Activated CD4-positive, CD25-positive, alpha-beta regulatory T cell treated with anti-CD3 and anti-CD28 coated beads, Interleukin-2, amount 50 U/mL, for 72 hours (primary cell): ENCODE results near the gene TTLL11.

Experiments used
- DNase-seq: peaks from one replicate; pipeline ENCODE4 v3.0.0; 2021

TTLL11 gene

DNA sequence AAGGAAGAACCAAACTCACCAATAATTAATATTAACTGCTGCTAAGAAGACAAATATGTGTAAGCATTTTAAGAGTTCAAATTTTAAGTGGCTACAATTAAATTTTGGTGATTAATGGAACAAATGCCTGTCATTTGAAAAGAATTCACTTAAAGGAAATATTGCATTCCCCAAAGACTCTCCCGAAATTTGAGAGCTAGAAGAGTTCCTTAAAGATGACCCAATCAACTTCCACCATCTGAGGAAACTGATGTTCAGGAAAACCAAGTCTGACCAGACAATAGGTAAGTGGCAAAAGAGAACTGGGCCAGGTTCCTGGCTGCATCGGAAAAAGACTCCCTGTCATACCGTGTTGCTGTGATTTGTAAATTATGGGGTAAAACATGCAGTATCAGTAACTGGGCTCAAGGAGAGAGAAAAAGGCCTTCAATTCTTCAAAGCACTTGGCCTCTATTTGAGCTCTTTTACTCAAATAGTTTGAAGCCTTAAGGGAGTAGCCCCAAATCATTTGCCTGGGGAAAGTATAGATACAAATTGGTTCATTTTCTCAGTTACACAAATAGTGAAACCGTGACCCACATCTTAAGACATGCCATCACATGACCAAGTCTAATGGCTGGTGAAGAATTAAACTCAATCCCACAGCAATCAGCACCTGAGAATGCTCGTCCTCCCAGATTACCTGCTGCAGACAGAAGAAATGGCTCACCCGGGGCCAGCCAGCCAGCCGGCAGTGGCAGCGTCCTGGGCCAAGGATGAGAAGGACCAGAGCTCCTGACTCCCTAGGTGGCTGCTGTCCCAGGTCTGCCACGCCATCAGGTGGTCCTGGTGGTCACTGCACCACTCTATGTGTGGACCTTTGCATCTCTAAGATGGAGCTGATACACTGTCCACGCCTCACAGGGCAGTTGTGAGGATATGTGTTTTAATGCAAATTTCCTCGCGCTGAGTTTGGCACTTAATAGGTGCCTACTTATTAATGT is 162.9 kb downstream of the TTLL11 start:
- DNase-seq, result no peak

DNA sequence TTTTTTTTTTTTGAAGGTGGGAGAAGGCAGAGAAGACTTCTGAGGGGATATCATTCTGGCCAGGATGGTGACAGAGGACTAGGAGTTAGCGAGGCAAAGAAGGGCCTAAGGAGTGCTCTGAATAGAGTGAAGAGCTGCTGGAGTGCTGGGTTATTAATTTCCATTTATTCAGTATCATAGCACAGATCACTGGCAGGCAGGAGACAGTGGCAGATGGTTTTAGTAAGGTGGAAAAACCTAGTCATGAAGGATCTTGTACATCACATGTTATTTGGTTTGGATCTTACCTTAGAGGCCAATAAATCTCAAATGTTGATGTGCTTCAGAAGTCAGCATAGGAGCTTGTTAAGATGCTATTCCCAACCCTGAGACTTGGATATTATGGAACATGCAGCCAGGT is 165.5 kb downstream of the TTLL11 start:
- DNase-seq, result no peak

DNA sequence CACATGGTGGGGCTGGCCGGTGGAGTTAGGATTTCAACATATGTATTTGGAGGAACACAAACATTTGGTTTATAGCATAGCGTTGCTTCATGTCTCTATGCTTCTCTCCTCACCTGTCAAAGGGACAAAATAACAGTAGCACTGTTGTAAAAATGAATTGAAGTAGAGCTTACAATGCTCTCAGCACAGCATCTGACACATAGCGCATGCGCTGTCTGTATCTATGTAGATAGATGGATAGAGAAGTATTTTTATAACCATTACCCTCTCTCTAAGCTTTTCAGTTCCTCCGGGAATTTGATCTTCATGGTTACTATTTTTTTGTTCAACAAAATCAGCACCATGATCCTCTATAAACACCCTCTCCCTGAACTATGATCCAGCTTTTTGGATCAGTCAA is 166.0 kb downstream of the TTLL11 start:
- no peak for DNase-seq

DNA sequence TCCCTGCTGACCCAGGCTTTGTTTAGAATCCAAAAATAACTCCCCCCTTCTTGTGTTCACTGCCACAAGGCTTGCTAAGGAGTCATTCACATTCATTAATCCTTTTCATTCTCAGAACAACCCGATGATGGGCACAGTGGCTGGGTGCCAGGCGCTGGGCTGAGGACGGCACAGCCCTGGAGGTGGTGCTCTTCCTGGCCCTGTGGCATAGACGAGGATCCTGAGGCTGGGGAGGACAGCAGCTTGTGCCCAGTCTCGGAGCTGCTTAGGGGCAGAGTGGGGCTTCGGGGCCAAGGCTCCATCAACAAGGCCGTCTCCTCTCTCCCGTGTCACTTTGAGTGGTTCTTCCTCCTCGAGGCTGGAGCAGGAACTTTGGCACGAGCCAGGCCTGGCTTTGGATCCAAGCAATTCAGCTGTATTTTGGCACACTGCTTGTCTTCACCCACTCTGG is 166.7 kb downstream of the TTLL11 start:
- no peak for DNase-seq

DNA sequence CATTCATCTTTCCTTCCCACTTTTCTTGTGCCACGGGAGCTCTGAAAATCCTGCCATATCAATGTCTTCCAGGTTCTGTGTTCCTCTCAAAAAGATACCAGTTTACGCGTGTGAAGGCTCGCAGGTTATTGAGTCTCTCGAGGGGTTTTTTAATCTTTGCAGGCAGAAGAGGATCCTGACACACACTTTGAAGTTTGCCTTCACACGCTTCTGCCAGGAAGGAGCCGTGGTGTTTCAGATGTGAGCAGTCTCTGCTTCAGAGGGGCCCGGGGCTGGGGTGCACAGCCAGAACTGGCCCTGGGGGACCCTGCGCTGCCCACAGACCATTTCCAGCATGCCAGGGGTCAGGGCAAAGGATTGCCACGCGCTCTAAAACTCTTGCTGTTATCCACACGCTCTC is 167.2 kb downstream of the TTLL11 start:
- DNase-seq, result no peak

DNA sequence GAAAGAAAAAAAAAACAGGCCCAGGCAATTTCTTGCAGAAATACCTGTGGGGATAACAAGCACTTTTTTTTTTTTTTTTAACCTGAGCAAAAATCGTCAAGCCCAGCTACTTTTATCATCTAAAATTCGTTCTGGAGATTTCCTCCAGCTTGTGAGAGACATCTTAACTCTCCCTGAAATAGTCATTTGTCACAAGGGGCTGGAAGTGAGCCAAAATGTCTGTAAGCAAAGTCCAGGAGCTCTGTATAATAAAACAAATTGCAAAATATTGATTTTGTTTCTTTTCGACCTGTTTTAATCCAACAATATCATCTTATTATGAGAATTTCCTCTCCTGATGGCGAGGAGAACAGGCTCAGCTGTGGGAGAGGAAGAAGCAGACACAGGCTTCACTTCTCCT is 168.4 kb downstream of the TTLL11 start:
- DNase-seq, result no peak

DNA sequence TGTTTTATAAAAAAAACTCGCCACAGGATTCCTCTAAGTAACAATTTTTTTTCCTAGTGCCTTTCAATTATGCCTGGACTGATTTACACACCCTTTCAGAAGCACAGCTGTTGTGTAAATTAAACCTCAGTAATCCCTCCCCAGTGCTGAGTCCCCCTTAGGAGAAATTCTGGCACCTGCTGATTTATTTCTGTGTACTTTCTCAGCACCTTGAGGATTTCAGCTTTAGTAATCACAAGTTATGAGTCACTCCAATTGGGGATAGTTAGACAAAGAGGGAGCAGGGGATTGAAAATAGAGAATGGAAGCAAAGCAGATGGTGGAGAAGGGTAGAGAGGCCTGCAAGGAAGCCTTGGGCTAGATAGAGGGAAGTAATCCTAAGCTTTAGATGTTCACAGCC is 171.7 kb downstream of the TTLL11 start:
- DNase-seq, result no peak

DNA sequence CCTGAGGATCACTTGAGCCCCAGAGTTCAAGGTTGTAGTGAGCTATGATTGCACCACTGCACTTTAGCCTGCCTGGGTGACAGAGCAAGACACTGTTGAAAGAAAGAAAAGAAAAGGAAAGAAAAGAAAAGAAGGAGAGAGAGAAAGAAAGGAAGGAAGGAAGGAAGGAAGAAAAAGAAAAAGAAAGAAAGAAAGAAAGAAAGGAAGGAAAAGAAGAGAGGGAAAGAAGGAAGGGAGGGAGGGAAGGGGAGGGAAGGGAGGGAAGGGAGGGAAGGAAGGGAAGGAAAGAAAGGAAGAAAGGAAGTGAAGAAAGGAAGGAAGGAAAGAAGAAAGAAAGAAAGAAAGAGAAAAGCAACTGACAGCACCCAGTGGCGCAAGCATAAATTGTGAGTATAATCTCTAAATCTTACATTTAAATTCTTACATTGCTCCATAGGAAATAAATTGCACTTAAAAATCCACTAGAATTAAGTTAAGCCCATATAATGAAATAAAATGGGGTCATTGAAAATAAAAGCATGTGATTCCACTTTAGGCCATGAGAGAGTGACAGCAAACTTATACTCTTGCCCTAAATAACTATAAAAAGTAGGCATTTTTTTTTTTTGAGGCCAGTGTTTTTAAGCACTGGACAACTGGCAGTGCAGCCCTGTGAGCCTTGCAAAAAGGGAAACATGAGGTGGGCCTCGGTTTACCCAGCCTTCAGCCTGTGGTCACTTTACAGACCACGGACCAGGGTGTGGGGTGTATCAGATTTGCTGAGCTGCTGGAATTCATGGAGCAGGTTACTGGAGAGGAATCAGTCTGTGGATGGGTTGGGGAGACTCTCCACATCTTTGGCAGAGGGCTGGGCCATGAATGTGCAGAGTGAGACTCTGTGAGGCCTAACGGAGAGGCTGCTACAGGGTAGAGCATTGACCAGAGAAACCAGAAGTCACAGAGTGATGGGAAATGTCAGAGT is 175.5 kb downstream of the TTLL11 start:
- no peak for DNase-seq

DNA sequence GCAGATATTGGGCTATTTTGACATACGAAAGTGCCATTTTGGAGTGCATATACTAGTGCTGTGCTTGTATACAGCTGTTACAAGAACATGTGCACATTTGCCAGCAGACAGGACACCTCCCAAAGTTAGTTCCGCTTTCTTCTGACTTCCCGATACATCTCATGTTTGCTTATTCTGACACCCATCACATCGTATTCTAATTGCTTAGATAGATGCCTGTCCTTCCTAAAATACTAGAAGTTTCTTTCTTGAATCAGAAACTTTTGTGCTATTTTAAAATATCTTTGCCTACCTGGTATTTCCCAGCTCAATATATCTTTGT is 177.8 kb downstream of the TTLL11 start:
- no peak for DNase-seq

DNA sequence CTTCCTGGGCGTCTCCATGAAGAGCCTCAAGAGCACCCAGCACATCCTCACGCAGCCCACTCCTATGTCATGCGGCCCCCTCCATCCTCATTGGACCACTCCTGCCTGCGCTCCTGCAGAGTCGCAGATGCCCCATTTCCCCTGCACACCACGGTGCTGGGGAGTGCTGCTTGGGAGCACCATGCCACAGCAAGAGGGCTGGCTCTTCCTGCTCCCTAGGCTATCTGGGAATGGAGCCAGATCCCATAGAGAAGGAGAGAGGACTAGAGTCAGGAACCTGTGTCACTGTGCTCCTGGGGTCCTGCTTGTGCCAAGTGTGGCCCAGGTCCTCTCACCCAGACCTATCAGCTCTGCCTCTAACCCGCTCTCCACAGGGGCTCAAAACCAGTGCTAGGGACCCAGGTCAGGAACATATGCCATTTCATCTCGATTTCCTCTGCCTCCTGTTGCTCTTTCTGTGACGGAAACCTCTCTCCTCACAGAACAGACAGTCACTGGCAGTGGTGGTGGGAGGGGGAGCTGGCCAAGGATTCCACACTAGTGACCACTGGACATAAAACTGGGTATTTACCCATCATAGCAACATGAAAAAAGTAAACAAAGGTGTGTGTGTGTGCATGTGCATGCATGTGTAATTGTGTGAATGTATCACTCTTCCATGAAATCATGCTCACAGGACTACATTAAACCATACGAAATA is 178.4 kb downstream of the TTLL11 start:
- DNase-seq, result no peak

DNA sequence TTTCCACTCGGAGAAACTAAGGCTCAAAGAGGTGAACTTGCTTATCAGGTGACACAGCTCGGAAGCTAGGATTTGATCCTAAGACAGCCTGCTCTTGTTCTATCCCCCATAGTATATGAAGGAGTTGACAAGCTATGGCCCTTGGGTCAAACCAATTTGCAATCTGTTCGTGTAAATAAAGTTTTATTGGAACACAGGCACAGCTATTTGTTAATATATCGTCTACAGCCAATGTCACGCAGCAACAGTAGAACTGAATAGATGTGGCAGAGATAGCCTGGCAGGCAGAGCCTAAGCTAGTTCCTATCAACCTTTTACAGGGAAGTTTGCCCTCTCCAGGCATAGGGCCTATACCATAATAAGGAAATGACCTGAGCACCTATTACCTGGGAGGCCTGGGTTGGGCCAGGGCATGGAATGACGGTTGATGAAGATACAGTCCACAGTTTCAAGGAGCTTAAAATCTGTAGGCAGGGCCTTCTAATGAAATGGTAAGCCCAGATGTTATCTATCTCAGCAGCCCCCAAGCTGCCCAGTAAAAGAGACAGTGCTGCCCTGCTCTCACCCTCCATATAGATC is 179.0 kb downstream of the TTLL11 start:
- no peak for DNase-seq

DNA sequence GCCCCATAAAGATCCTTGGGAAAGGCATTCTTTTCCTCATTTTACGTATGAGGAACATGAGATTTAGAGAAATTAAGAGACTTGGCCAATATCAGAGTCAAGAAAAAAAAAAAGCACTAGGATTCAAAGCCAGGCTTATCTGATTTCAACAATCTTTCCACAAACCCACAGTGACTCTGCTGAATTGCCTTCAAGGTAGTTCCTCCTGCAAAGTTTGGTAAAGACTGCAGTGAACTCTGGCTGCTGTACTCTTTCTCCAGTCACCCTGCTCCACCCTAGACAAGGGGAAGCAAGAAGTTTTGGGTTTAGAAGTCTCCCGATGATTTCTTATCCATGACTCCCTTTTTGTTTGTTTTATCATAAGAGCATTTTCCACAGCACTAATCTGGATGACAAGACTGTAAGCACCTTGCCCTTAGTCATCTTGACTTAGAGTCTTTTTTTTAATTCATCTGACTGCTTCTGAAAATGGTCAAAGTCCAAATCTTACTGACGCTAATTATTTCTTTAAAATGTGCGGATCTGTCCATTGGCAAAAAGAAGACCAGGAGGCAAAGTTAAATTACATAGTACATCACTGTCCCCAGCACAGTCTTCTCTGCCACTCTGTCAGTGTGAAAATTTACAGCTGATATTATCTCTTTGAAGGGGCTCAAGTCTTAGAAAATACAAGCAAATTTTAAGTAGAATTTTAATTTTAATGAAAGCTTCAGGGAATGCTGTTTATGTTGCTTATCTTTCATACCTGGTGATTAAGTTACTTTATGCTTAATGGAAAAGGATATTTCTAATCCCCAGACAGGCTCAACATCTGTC is 180.1 kb downstream of the TTLL11 start:
- no peak for DNase-seq

DNA sequence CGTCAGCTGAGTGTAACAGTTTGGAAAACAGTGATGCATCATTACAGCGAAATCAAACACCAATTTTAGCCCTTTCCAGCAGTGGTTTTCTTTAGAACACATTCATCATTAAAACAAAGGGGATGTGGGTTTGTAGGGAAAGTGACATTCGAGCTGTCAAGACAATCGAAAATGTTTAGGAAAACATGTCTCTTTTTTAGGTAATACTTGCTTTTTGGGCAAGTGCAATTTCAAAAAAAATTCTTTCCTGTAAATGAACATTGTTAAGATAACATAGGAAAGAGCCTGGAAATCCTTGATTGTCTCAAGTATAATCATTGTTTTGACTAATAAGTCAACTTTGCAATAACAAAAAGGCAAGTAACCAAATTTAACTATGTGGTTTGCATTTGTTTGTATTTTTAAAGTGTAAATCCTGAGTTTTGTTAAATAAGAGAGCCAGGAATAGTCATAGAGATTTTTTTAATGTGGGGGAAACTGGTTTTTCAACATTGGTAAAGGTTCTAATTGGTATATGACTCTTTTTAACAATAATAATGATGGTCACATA is 182.5 kb downstream of the TTLL11 start:
- no peak for DNase-seq

DNA sequence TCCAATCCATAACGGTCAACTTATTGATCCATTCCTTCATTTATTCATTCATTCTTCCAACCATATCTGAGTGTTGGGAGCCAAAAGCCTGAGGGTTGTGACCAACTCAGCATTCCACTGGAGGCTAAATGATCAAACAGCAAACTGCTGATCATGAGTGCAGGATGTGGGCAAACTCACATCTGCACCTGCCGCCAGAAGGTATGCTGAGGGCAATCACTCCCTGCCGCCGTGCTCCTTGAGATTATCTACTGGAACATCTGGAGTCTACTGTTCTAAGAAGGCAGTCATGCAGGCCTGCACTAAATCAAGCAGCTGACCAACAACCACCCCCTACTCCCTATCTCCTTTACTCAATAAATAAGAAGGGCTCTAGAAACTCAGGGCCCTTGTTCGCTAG is 184.0 kb downstream of the TTLL11 start:
- DNase-seq, result no peak

DNA sequence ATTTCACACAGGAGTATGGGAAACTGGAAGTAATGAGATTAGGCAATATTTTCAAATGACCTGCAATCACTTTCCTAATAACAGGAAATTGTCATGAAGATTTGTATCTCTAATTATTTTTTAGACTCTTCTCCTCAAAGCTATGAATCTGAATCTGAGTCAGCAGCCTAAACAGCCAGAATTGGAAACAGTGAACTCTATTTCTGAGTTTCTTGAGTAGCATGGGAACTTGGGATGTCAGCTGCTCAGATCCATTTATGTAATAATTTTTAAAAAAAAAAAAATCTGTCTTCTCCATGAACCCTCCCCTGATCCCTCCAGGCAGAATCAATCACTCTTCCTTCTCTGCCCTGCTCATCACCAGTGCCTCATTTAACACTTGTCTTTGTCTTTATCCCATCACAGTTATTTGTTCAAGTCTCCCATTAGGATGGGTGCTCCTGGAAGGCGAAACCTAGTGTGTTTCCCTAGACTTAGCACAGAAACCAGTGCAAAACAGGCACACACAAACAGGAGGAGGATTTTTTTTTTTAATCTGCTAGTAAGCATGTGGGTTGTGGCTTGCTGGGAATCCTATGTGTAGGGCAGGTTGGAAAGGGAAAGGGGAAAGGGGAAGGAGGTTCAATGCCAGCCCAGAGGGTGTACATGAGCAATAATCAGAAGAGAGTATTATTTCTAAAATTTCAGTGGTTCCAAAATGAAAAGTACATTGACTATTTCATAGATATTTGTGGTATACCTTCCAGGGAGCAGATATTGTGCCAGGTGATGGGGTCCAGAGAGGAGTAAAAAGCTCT is 186.8 kb downstream of the TTLL11 start:
- no peak for DNase-seq

DNA sequence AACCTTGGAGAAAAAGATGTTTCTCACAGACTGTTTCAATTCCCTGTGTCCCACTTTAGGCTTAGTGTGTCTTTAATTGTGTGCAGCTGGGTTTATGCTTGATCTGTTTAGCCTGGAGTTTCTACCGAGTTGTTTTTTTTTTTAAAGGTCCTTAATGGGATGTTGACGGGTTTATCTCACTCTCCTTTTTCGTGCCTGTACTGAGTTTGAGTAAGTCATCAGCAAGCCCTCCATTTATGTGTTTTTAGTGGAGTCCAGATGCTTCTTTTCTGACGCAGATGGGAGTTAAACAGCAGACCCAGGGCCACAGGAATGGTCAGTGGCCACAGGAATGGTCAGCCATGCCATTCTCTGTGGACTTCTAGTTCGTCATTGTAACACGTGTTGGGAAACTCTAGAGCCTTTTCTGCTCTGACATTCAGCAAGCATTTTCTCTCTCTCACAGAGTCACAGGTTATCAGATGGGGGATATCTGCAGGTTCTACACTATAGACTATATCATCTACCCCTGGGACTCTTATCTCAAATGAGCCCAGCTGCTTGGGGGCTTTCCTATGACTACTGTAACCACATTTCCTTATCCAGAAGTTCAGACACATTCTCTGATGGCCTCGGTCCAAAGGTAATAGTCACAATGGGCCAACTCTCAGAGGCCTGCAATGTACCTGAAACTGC is 190.5 kb downstream of the TTLL11 start:
- no peak for DNase-seq

DNA sequence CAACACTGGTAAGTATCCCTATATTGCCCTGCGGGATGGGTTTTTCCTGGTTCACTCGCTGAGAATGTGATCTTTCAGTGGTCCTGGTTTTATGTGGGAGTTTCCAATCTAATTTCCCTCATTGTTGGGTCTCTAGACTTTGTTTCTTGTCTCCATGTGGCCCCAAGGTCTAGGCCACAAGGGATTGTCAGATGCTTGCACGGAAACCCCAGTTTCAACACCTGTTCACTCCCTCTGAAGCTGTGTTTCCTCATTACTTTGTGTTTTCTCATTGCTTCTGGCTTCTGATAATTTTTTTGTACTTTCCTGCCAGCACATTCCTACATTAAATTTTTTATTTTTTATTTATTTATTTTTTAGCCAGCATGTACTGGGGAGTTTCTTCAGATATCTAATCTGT is 191.5 kb downstream of the TTLL11 start:
- no peak for DNase-seq

DNA sequence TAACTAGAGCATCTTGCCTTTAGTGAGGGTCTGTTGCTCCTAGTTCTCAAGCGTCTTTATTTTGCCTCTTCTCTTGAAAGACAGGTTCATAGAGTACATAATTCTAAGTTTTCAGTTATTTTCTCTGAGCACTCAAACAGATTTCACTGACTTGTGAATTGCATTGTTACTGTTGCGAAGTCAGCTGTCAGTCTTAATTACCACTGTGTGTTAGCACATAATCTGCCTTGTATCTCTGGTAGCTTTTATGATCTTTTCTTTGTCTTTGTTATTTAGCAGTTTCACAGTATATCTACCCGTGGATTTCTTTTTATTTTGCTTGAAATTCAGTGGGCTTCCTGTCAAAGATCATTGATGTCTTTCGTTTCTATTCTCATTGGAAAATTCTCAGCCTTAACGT is 192.9 kb downstream of the TTLL11 start:
- DNase-seq, result no peak

DNA sequence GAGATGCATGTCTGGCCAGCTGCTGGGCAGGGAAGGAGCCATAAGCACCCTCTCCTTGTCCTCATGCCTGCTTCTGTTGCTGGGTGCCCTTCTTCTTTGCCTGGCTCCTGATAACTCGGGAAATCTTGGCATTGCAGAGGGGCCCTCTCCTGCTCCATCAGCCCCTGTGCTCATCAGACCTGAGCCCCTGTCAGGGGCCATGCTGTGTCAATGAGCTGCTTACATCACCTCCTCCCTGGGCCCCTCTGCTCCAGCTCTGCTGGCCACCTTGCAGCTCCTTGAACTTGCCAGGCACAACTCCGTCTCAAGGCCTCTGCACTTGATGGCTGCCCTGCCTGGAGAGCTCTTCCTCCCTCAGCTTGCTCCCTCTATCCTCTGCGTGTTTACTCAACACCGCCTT is 194.3 kb downstream of the TTLL11 start:
- DNase-seq, result no peak

DNA sequence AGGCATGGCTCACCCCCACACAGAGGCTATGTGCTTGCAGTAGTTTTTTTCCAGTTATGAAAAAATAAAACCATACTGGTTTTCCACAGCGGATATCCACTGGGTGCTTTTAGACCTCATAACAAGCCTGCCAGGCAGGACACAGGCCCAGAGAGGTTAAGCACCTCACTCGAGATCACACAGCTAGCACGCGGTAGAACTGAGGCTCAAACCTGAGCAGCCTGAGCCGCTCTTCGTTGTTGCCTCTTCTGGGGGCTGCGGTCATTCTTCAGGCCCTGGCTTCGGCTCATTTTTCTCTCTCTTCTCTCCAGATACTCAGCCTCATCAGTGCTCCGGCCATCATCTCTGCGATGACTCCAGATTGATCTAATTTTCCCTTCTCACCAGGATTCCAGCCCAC is 196.0 kb downstream of the TTLL11 start:
- no peak for DNase-seq
